ENCODE results near the gene SLC44A5. TPM values are rescaled to one million over a fixed set of nuclear protein-coding genes. Genes with fewer than 3 reads are reported as not detected.

The SLC44A5 gene
- total RNA-seq (2021) = 2.1 and 2.4 TPM in 2 replicates
- long read RNA-seq, partial matches to known transcripts = 8 of 16 reads
- long read RNA-seq, other reads (novel, unspliced or antisense) = 8 of 16 reads

DNA sequence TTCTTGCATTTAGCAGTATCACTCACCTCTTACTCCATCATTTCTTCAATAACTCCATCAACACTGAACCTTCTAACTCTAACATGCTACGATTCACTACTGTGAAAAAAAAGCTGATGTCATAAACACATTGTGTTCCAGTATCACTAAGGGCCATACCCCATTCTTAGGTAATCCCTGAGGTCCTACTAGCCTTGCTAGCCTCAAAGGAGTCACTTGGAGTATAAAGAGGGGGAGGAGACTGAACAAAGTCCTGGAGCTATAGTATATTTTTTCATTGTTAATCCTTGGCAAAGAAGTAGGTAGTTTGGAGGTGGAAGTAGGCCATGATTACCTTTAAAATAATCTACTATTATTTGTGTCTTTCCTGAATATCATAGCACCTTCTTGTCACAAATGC lies at the start of gene SLC44A5:
Gene SLC44A5, minus strand, starts transcription at position 101 of the 400 bp plus-strand sequence. CDS start 69,667 bp downstream, outside the sequence.
- H3K23ac ChIP-seq (ENCODE audit: insufficient read length, low read depth, low read length) = no peak within 1 kb of the TSS
- H3K9me3 Mint-ChIP-seq = no peaks in the 10 kb centered on the region
- H4K20me1 ChIP-seq (ENCODE audit: control insufficient read depth, insufficient read depth, insufficient read length) = no peaks in the 10 kb centered on the region
- H3K36me3 Mint-ChIP-seq (ENCODE audit: insufficient read depth in 1 of 3, low read depth in 3 of 3) = no peaks in the 10 kb centered on the region
- no peak for DNase-seq
- H3K27ac Mint-ChIP-seq = no peak within 1 kb of the TSS
- WGBS (ENCODE audit: extremely low coverage, insufficient read length, low lambda C conversion rate) = no CpG with 5 or more reads among the region's 1 CpG
- no peak within 1 kb of the TSS for H3K56ac ChIP-seq (ENCODE audit: insufficient read length, low read depth, low read length)
- no peak within 1 kb of the TSS for H2AK5ac ChIP-seq (ENCODE audit: insufficient read length, low read length)
- H2AFZ ChIP-seq (ENCODE audit: low read length) = no peak within 1 kb of the TSS
- no peaks in the 10 kb centered on the region for H3K79me1 ChIP-seq (ENCODE audit: insufficient read depth, low read depth, low read length, poor library complexity, severe bottlenecking)
- no peak within 1 kb of the TSS for H2BK120ac ChIP-seq (ENCODE audit: low read depth, low read length, poor library complexity, severe bottlenecking)
- H2BK12ac ChIP-seq (ENCODE audit: insufficient read length, low read depth, low read length) = no peak within 1 kb of the TSS
- no peaks in the 10 kb centered on the region for H3K9me3 ChIP-seq (ENCODE audit: control insufficient read depth, low read depth, low read length)
- no peak within 1 kb of the TSS for H3K27ac ChIP-seq (ENCODE audit: insufficient read length, low read depth, low read length)
- H2BK5ac ChIP-seq (ENCODE audit: insufficient read length, low read length) = no peak within 1 kb of the TSS
- no peaks in the 10 kb centered on the region for H3K4me1 ChIP-seq (ENCODE audit: insufficient read depth, low read length)
- TF ChIP-seq, protein P1, sequence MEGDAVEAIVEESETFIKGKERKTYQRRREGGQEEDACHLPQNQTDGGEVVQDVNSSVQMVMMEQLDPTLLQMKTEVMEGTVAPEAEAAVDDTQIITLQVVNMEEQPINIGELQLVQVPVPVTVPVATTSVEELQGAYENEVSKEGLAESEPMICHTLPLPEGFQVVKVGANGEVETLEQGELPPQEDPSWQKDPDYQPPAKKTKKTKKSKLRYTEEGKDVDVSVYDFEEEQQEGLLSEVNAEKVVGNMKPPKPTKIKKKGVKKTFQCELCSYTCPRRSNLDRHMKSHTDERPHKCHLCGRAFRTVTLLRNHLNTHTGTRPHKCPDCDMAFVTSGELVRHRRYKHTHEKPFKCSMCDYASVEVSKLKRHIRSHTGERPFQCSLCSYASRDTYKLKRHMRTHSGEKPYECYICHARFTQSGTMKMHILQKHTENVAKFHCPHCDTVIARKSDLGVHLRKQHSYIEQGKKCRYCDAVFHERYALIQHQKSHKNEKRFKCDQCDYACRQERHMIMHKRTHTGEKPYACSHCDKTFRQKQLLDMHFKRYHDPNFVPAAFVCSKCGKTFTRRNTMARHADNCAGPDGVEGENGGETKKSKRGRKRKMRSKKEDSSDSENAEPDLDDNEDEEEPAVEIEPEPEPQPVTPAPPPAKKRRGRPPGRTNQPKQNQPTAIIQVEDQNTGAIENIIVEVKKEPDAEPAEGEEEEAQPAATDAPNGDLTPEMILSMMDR (conservative IDR thresholded peaks at IDR 0.05) = no peak
- no peak within 1 kb of the TSS for H3K9ac ChIP-seq (ENCODE audit: extremely low read depth, insufficient read length, low read length)
- no peak within 1 kb of the TSS for H4K91ac ChIP-seq (ENCODE audit: insufficient read length, low read depth, low read length)
- peaks cover 41% of the 10 kb centered on the region for H3K27me3 Mint-ChIP-seq (ENCODE audit: low read depth)
- peaks cover 10% of the 10 kb centered on the region for H3K23me2 ChIP-seq (ENCODE audit: insufficient read length, low read depth, low read length, poor library complexity, severe bottlenecking)
- H3K4me3 Mint-ChIP-seq = no peak within 1 kb of the TSS
- H3K4ac ChIP-seq (ENCODE audit: low read depth, low read length) = no peak within 1 kb of the TSS
- H2BK20ac ChIP-seq (ENCODE audit: low read depth, low read length, poor library complexity, severe bottlenecking) = no peak within 1 kb of the TSS
- H3T11ph ChIP-seq (ENCODE audit: low read length) = no peak within 1 kb of the TSS
- H3K4me2 ChIP-seq (ENCODE audit: insufficient read depth, insufficient read length, low read length) = no peak within 1 kb of the TSS
- no peaks in the 10 kb centered on the region for H3K79me2 ChIP-seq (ENCODE audit: insufficient read depth, low read length)
- no peak within 1 kb of the TSS for H3K14ac ChIP-seq (ENCODE audit: insufficient read depth, low read length)
- H2BK15ac ChIP-seq (ENCODE audit: low read depth, low read length) = no peak within 1 kb of the TSS
- no peak within 1 kb of the TSS for H3K18ac ChIP-seq (ENCODE audit: insufficient read length, low read depth, low read length)
- no peak within 1 kb of the TSS for H4K5ac ChIP-seq (ENCODE audit: insufficient read length, low read depth, low read length)
- H3K4me1 Mint-ChIP-seq = peaks cover 9 to 12% of the 10 kb centered on the region in 2 experiments
- H4K8ac ChIP-seq (replicated peaks; ENCODE audit: insufficient read length, low read depth, low read length) = no peak within 1 kb of the TSS
- peaks cover 3% of the 10 kb centered on the region; the same call in 1 of the 2 replicates for H3K27me3 ChIP-seq (ENCODE audit: insufficient read depth, low read length)
